GM12878 (cell line): ENCODE measurements around the gene RPS6KA2. TPM values are rescaled to one million over a fixed set of nuclear protein-coding genes. Genes with fewer than 3 reads are reported as not detected.

Experiments used
- ATAC-seq: fragments of 200-7000 bp; cut with Tn5 transposase; 3 replicates; pipeline ENCODE4 v1.9.1; 2020; ENCODE audit warnings: mild to moderate bottlenecking, moderate library complexity
- BruUV-seq: library from RNA; stranded (reverse); fragments of 400-500 nt; replicated peaks from 2 replicates; lab custom pipeline; 2021; lab: Mats Ljungman, UMichigan
- CTCF ChIA-PET: fragments of 300-600 bp; sonication (Branson Sonifier 250); formaldehyde crosslinking; extraction: SDS; loops from one replicate; lab custom pipeline; 2021; ENCODE audit warnings: inconsistent platforms; lab: Yijun Ruan, JAX
- POLR2A ChIA-PET: fragments of 350-600 bp; formaldehyde crosslinking; extraction: SDS; loops from one replicate; lab custom pipeline; 2021; ENCODE audit warnings: inconsistent platforms; lab: Charles Lee
- RAD21 ChIA-PET: fragments of 300-600 bp; sonication (Branson Sonifier 250); formaldehyde crosslinking; loops from one replicate; lab custom pipeline; 2023; ENCODE audit warnings: antibody characterized with exemption; ENCODE audit not compliant: unreplicated experiment; lab: Charles Lee
- SMC1A ChIA-PET: fragments of 300-600 bp; sonication (Branson Sonifier 250); formaldehyde crosslinking; loops from one replicate; lab custom pipeline; 2023; ENCODE audit not compliant: unreplicated experiment, uncharacterized antibody; lab: Charles Lee
- DNase-seq: peaks from one replicate; pipeline ENCODE4 v3.0.0-alpha.2; 2011; ENCODE audit warnings: low read depth, low spot score
- FAIRE-seq: peaks from 3 replicates; lab custom pipeline; 2011; peaks lifted over from hg19 to GRCh38; lab: Jason Lieb, UNC
- H2AFZ ChIP-seq: 2 replicates; pipeline ENCODE4 v1.6.0; 2011; ENCODE audit warnings: low read depth, low read length, control low read depth; ENCODE audit not compliant: control insufficient read depth
- H3K27ac ChIP-seq: 2 replicates; pipeline ENCODE4 v1.5.1; 2011; ENCODE audit warnings: control low read depth; ENCODE audit not compliant: control insufficient read depth, insufficient read depth
- H3K27me3 ChIP-seq, 2 experiments: replicated peaks in 1 of 2; 2 replicates each; pipeline versions ENCODE4 v1.6.0 to v1.6.1; 2011; ENCODE audit warnings: low read length in 1 of 2; ENCODE audit not compliant: control insufficient read depth in 2 of 2, insufficient read depth in 2 of 2
- H3K36me3 ChIP-seq, 2 experiments: 2 replicates each; pipeline ENCODE4 v1.5.1; 2011; ENCODE audit warnings: low read length in 1 of 2; ENCODE audit not compliant: control insufficient read depth in 2 of 2, insufficient read depth in 2 of 2
- H3K4me1 ChIP-seq: 2 replicates; pipeline ENCODE4 v1.6.1; 2011; ENCODE audit warnings: mild to moderate bottlenecking, low read length, moderate library complexity, mixed read lengths; ENCODE audit not compliant: control insufficient read depth, insufficient read depth
- H3K4me2 ChIP-seq: 2 replicates; pipeline ENCODE4 v1.6.0; 2011; ENCODE audit warnings: control low read depth; ENCODE audit not compliant: control insufficient read depth, insufficient read depth
- H3K4me3 ChIP-seq: fragments of 200-600 bp; sonication (generic); 2 replicates; pipeline ENCODE4 v1.5.1; 2016
- H3K79me2 ChIP-seq: 2 replicates; pipeline ENCODE4 v1.6.0; 2011; ENCODE audit warnings: low read length; ENCODE audit not compliant: control insufficient read depth, insufficient read depth
- H3K9ac ChIP-seq: 2 replicates; pipeline ENCODE4 v1.8.0; 2011; ENCODE audit warnings: low read length, control low read depth, mixed read lengths; ENCODE audit not compliant: control insufficient read depth, insufficient read depth
- H3K9me3 ChIP-seq: replicated peaks from 3 replicates; pipeline ENCODE4 v1.5.1; 2011; ENCODE audit warnings: mild to moderate bottlenecking, low read length; ENCODE audit not compliant: control insufficient read depth, insufficient read depth
- H4K20me1 ChIP-seq: 2 replicates; pipeline ENCODE4 v1.6.0; 2011; ENCODE audit not compliant: control insufficient read depth, insufficient read depth
- LARP7 ChIP-seq: fragments of 450-650 bp; IDR thresholded peaks from 2 replicates; pipeline ENCODE4 v1.6.1; 2017; ENCODE audit warnings: mild to moderate bottlenecking
- SMAD5 ChIP-seq: IDR thresholded peaks from 2 replicates; pipeline ENCODE4 v1.6.1; 2016; ENCODE audit warnings: antibody characterized with exemption, low read depth
- WGBS: methylation state at CpG from one replicate; pipeline ENCODE4 v1.1.6; 2016; ENCODE audit warnings: low lambda C conversion rate; ENCODE audit not compliant: insufficient replicate concordance, insufficient coverage; ENCODE audit errors: missing lambda C conversion rate; 5-methylcytosine and 5-hydroxymethylcytosine counted together
- in situ Hi-C: fragments of 300-500 bp; cut with MboI; formaldehyde crosslinking; loops from 9 replicates; pipeline ENCODE4 v1.14.3; 2018; ENCODE audit warnings: mixed read lengths
- intact Hi-C: fragments of 100-400 bp; cut with micrococcal nuclease; formaldehyde crosslinking; loops from one replicate; pipeline ENCODE4 v1.14.2; 2022; ENCODE audit not compliant: unreplicated experiment
- polyA plus RNA-seq, 11 experiments: library from polyadenylated mRNA; depleted of rRNA in 4 of 11; unstranded in 6 of 11; stranded (reverse) in 5 of 11; fragments of >200 nt; fragmentation: Nextera tagmentation in 4 of 11; fragmentation: Illumina TruSeq in 1 of 11; extraction: Ambion mirVana in 4 of 11; extraction: Trizol in 1 of 11; gene quantifications; 1 replicate in 1 of 11; 2 replicates in 10 of 11; pipeline versions ENCODE4 v1.2.1 to v1.2.3, GENCODE V29; 2011 to 2016; ENCODE audit warnings: inconsistent platforms in 2 of 11, missing spikeins in 2 of 11, low read depth in 1 of 11
- total RNA-seq, 4 experiments: library from RNA; depleted of rRNA in 3 of 4; stranded (reverse); fragments of >200 nt in 3 of 4; fragmentation: Illumina TruSeq in 1 of 4; extraction: Trizol in 1 of 4; gene quantifications; 2 replicates each; pipeline versions ENCODE4 v1.2.1 to v1.2.3, GENCODE V29; 2013 to 2021
- TF ChIP-seq, protein P1 (sequence below): fragments of 450-650 bp; IDR thresholded peaks from 2 replicates; pipeline ENCODE4 v1.6.1; 2017; ENCODE audit warnings: mild to moderate bottlenecking, moderate library complexity
- TF ChIP-seq, protein P2 (sequence below): fragments of 450-650 bp; IDR thresholded peaks from 2 replicates; pipeline ENCODE4 v1.6.1; 2017; ENCODE audit warnings: borderline replicate concordance
- TF ChIP-seq, protein P3 (sequence below), 3 experiments: IDR thresholded peaks in 2 of 3; conservative IDR thresholded peaks in 1 of 3; 2 replicates each; pipeline ENCODE4 v1.5.1; 2011; ENCODE audit warnings: low read depth in 3 of 3, low read length in 3 of 3, mild to moderate bottlenecking in 3 of 3, control low read depth in 2 of 3, moderate library complexity in 2 of 3, inconsistent platforms in 1 of 3, mixed read lengths in 1 of 3; ENCODE audit not compliant: control insufficient read depth in 2 of 3, insufficient read depth in 1 of 3; ENCODE audit errors: extremely low read depth in 1 of 3
- TF ChIP-seq, protein P4 (sequence below): fragments of 450-650 bp; formaldehyde crosslinking; IDR thresholded peaks from 2 replicates; pipeline ENCODE4 v1.4.0; 2020; ENCODE audit warnings: mild to moderate bottlenecking, moderate library complexity

Gene RPS6KA2
- total and polyA plus RNA-seq, 10 of the 15 experiments (the other 5 are each of a cell fraction or from before 2014, with no cell fraction given), result 0.02 to 1.0 (median 0.22) TPM; not detected in 1

DNA sequence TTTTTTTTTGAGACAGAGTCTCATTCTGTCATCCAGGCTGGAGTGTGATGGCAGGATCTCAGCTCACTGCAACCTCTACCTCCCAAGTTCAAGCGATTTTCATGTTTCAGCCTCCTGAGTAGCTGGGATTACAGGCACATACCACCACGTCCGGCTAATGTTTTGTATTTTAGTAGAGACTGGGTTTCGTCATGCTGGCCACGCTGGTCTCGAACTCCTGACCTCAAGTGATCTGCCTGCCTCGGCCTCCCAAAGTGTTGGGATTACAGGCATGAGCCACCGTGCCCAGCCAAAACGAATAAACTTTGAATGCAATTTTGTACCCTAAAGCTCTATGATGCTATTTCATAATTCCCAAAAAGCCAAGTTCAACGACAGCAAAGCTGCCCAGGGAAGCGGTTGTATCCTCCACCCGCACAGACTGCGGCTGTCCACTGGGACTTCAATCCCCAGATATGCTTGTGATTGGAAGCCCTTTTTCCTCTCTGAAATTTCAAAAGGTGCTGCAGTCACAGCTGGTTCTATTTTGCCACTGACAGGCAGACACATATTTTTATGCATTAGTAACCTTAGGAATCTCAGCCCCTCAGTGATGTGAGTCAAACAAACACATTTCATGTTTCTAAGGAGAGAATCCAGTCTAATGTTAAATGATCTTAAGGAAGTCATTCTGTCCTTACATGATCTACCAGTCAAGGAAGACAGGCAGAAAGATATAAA, 31.8 kb downstream of the RPS6KA2 start:
- Histone ChIP-seq H3K9ac (no peak overlapping the region), H3K4me3 (no peak overlapping the region), H3K27ac (no peak overlapping the region), H3K9me3 (no peaks in the 10 kb centered on the region), H3K27me3 (no peaks in the 10 kb centered on the region), H3K4me1 (peaks cover 2% of the 10 kb centered on the region; the same call in 1 of the 2 replicates), H2AFZ (no peak overlapping the region), H4K20me1 (no peaks in the 10 kb centered on the region), H3K4me2 (no peak overlapping the region), H3K36me3 (no peaks in the 10 kb centered on the region), H3K79me2 (no peaks in the 10 kb centered on the region)
- BruUV-seq, result no TSS peak
- ChIA-PET CTCF (no interaction called here), RAD21 (no interaction called here), POLR2A (no interaction called here), SMC1A (no interaction called here)
- ATAC-seq (no peak), FAIRE-seq (no peak), DNase-seq (no peak)
- intact Hi-C loops (no loop called here), in situ Hi-C loops (no loop called here)
- 77% methylated on average over 13 of the region's 13 CpGs for WGBS
- TF ChIP-seq, protein P1, sequence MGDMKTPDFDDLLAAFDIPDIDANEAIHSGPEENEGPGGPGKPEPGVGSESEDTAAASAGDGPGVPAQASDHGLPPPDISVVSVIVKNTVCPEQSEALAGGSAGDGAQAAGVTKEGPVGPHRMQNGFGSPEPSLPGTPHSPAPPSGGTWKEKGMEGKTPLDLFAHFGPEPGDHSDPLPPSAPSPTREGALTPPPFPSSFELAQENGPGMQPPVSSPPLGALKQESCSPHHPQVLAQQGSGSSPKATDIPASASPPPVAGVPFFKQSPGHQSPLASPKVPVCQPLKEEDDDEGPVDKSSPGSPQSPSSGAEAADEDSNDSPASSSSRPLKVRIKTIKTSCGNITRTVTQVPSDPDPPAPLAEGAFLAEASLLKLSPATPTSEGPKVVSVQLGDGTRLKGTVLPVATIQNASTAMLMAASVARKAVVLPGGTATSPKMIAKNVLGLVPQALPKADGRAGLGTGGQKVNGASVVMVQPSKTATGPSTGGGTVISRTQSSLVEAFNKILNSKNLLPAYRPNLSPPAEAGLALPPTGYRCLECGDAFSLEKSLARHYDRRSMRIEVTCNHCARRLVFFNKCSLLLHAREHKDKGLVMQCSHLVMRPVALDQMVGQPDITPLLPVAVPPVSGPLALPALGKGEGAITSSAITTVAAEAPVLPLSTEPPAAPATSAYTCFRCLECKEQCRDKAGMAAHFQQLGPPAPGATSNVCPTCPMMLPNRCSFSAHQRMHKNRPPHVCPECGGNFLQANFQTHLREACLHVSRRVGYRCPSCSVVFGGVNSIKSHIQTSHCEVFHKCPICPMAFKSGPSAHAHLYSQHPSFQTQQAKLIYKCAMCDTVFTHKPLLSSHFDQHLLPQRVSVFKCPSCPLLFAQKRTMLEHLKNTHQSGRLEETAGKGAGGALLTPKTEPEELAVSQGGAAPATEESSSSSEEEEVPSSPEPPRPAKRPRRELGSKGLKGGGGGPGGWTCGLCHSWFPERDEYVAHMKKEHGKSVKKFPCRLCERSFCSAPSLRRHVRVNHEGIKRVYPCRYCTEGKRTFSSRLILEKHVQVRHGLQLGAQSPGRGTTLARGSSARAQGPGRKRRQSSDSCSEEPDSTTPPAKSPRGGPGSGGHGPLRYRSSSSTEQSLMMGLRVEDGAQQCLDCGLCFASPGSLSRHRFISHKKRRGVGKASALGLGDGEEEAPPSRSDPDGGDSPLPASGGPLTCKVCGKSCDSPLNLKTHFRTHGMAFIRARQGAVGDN, result no peak
- TF ChIP-seq, protein P2, sequence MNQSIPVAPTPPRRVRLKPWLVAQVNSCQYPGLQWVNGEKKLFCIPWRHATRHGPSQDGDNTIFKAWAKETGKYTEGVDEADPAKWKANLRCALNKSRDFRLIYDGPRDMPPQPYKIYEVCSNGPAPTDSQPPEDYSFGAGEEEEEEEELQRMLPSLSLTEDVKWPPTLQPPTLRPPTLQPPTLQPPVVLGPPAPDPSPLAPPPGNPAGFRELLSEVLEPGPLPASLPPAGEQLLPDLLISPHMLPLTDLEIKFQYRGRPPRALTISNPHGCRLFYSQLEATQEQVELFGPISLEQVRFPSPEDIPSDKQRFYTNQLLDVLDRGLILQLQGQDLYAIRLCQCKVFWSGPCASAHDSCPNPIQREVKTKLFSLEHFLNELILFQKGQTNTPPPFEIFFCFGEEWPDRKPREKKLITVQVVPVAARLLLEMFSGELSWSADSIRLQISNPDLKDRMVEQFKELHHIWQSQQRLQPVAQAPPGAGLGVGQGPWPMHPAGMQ, result no peak
- no peak for TF ChIP-seq SMAD5
- TF ChIP-seq, protein P3, sequence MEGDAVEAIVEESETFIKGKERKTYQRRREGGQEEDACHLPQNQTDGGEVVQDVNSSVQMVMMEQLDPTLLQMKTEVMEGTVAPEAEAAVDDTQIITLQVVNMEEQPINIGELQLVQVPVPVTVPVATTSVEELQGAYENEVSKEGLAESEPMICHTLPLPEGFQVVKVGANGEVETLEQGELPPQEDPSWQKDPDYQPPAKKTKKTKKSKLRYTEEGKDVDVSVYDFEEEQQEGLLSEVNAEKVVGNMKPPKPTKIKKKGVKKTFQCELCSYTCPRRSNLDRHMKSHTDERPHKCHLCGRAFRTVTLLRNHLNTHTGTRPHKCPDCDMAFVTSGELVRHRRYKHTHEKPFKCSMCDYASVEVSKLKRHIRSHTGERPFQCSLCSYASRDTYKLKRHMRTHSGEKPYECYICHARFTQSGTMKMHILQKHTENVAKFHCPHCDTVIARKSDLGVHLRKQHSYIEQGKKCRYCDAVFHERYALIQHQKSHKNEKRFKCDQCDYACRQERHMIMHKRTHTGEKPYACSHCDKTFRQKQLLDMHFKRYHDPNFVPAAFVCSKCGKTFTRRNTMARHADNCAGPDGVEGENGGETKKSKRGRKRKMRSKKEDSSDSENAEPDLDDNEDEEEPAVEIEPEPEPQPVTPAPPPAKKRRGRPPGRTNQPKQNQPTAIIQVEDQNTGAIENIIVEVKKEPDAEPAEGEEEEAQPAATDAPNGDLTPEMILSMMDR (IDR thresholded peaks at IDR 0.05 in 2 of 3, conservative IDR thresholded peaks at IDR 0.05 in 1 of 3; ENCODE audit: control insufficient read depth in 2 of 3, extremely low read depth in 1 of 3, insufficient read depth in 1 of 3, low read depth in 3 of 3, low read length in 3 of 3), result no peak
- TF ChIP-seq, protein P4, sequence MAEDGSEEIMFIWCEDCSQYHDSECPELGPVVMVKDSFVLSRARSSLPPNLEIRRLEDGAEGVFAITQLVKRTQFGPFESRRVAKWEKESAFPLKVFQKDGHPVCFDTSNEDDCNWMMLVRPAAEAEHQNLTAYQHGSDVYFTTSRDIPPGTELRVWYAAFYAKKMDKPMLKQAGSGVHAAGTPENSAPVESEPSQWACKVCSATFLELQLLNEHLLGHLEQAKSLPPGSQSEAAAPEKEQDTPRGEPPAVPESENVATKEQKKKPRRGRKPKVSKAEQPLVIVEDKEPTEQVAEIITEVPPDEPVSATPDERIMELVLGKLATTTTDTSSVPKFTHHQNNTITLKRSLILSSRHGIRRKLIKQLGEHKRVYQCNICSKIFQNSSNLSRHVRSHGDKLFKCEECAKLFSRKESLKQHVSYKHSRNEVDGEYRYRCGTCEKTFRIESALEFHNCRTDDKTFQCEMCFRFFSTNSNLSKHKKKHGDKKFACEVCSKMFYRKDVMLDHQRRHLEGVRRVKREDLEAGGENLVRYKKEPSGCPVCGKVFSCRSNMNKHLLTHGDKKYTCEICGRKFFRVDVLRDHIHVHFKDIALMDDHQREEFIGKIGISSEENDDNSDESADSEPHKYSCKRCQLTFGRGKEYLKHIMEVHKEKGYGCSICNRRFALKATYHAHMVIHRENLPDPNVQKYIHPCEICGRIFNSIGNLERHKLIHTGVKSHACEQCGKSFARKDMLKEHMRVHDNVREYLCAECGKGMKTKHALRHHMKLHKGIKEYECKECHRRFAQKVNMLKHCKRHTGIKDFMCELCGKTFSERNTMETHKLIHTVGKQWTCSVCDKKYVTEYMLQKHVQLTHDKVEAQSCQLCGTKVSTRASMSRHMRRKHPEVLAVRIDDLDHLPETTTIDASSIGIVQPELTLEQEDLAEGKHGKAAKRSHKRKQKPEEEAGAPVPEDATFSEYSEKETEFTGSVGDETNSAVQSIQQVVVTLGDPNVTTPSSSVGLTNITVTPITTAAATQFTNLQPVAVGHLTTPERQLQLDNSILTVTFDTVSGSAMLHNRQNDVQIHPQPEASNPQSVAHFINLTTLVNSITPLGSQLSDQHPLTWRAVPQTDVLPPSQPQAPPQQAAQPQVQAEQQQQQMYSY, result no peak
- TF ChIP-seq LARP7, result no peak
